DMS114 treated with DMSO at 0.1 percent for 48 hours (cell line): ENCODE data around the gene AQP3.
"Not testable (repeated sequence)": the region's sequence is repeated elsewhere in the genome, so short reads cannot be mapped to it uniquely, and the experiment has no call there.

Experiments used
- DNase-seq: peaks from one replicate; lab custom pipeline; 2025; ENCODE audit not compliant: unreplicated experiment; lab: John Stamatoyannopoulos, UW

Gene AQP3

DNA sequence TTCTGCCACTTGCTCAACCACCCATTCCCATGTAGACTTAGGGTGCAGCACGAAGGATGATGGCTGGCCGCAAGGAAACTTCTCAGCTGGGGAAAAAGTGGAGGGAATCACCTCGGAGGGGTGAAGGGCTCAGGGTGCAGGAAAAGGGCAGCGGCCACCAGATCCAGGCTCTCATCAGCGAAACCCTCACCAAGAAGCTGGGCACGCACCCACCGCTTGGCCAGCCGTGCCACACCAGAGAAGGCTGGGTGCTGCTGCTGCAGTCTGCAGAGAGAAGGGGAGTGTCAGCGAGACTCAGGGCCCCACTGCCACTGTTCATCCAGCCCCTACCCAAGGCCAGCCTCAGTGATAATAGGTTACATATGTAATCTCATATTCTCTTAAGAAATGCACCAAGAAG is 17.7 kb upstream of the AQP3 start:
- DNase-seq, result no peak

DNA sequence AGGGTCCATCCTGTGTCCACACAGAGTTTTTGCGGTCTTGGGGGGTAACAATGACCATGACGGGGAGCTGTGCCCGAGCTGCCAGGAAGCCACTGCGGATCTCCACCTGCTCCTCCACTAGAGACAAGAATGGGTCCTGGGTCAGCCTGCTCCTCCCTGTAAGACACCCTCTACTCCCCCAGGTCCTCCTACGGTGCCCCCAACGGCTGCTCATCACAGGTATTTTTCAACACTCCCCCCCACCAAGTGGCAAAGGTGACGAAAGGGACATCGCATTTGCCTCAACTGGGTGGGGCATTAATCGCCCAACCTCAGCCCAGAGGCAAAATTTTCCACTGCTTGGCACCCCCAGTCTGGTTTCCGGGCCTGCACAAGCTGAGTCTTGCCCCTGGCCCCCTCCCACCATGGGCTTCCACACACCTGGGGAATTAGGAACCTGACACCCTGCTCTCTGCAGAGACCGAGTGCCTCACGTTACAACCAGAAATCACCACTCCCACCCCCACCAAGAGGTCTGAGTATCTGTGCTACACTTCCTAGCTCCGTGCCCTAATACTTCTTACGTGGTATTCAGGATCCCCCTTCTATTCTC is 16.7 kb upstream of the AQP3 start:
- DNase-seq, result no peak

DNA sequence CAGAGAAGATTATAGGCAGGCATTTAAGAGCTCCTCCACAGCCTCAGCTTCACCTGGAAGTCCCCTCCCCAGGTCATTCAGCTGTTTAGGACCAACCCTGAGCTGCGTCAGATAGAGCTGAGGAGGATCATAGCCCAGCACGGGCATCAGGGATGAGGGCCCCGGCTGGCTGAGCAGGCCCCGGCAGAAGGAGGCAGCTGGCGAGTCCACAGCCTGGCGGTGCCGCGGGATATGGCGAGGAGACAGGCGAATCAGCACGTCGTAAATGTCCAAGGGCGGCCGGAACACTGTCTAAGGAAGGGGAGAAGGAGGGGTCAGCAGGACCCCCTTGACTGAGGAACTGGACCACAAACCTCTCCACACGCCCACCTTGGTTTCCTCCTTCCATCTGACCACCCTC is 15.8 kb upstream of the AQP3 start:
- DNase-seq, result no peak

DNA sequence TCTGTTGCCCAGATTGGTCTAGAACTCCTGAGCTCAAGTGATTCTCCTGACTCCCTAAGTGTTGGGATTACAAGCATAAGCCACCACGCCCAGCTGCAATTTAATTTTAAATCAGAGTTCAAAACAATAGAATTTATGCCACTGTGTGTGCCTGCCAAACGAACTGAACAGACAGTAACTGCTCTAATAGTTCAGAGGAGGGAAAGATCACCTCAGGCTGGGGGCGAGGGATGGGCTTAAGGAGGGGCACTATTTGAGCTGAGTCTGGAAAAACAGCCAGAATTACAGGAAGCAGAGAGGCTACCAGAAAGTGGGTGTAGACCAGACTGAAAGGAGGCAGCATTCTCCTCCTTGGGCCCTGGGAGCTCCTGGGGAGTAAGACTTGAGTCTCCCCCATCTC is 14.1 kb upstream of the AQP3 start:
- DNase-seq, result no peak

DNA sequence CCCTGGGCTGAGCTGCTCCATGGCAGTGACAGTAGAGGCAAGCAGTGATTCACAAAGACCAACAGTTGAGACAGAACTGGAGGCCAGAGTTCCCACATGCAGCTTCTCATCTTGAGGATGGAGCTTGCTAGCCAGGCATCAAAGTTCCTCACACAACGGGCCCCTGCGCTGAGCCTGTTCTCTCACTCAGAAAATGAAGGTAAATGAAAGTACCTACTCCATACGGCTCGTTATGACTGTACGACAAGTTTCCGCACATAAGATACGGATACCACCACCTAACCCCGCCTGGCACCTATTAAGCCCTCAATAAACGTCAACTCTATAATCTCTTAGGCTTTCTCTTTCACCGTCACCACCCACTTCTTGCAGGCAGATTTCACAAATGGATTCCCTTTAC is 13.5 kb upstream of the AQP3 start:
- DNase-seq, result no peak

DNA sequence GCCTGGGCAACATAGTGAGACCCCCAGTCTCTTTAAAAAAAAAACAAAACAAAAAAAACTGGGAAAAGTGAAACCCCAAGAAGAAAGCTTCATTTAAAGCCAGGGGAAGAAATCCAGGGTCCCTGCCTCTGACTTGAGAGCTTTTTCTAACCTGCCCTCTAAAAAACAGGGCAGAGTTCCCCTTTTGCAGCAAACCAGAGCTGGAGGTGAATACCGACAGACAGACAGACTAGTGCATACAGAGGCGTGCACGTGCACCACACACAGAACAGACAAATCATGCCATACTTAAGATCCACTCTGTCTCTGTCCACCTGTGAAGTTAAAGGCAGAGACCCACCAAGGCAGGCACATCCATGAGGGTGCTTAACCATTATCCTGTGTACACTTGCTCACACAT is 11.7 kb upstream of the AQP3 start:
- DNase-seq, result no peak

DNA sequence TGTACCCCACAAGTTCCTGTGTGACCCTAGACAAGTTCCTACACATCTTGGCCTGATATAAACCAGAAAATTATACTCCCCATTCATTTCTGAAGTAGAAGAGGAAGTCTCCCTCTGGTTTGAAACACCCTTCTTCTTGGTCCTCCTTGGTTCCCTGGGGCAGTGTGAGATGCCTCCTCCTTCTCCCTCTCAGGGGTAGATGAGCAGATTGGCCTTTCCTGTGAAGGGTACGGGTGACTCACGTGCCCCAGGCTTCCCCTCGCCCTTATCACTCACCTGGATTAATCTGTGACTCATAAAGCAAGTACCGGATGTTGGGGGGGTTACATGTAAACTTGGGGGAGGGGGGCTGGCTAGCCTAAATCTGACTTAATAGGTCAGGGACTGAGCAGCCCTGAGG is 11.1 kb upstream of the AQP3 start:
- no peak for DNase-seq

DNA sequence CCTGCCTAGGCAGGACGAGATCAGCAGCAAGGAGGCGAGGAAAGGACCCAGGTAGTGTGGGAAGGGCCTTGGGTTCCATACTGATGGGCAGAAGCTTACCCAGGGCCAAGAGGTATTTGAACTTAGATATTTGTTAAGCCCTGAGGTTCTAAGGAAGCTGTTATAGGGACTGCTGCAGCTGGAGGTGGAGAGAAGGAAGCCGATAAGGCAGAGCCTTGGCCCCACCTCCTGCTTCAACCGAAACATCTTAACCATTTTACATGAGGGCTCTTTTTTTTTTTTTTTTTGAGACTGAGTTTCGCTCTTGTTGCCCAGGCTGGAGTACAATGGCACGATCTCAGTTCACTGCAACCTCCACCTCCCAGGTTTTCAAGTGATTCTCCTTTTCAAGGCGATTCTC is 8.6 kb upstream of the AQP3 start:
- DNase-seq, result no peak

DNA sequence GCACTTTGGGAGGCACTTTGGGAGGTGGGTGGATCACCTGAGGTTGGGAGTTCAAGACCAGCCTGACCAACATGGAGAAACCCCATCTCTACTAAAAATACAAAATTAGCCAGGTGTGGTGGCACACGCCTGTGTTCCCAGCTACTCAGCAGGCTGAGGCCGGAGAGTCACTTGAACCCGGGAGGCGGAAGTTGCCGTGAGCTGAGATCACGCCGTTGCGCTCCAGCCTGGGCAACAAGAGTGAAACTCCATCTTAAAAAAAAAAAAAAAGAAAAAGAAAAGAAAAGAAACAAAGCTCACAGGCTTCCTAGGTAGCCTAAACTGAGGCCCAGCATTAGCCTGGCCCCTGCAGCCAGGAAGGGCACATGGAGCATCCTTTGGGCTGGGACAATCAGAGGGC is 8.1 kb upstream of the AQP3 start:
- not testable (repeated sequence) for DNase-seq

DNA sequence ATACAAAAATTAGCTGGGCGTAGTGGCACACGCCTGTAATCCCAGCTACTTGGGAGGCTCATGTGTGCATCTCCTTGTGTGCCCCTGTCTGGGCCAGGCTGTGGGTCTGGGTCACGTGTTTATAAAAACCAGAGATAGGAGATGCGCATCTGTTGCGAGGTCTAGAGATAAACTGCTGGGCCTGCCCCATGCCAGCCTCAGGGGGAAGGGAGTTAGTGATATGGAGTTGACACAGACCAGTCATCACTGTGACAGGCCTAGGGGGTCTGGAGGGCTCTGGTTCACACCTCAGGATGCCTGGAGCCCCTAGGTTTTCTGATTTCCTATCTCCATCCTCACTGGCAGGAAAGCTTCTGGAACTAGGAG is 7.3 kb upstream of the AQP3 start:
- DNase-seq, result not testable (repeated sequence)

DNA sequence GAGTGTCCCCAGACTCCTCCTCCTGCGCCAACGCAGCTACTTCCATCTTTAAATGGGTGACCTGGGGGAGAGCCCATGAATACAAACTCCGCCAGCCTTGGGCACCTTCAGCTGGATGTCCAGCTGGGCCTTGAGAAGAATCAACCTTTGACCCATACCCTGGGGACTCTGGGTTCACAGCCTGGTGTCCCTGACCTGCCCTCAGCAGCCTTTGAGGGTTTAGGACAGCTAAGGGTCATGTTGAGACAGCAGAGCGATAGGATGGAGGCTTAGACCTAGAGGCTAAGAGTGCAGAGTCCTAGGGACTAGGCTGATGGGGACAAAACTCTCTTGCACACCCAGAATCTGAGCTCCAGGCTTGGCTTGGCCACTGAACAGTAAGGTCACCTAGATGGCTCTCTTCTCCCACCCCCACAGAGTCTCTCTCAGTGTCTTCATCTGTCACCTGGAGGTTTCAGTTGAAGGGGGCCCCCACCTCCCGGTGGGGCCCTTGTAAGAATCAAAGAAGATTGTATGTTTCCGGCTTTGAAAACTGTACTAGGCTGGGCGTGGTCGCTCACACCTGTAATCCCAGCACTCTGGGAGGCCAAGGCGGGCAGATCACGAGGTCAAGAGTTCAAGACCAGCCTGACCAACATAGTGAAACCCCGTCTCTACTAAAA is 6.7 kb upstream of the AQP3 start:
- DNase-seq, result no peak

DNA sequence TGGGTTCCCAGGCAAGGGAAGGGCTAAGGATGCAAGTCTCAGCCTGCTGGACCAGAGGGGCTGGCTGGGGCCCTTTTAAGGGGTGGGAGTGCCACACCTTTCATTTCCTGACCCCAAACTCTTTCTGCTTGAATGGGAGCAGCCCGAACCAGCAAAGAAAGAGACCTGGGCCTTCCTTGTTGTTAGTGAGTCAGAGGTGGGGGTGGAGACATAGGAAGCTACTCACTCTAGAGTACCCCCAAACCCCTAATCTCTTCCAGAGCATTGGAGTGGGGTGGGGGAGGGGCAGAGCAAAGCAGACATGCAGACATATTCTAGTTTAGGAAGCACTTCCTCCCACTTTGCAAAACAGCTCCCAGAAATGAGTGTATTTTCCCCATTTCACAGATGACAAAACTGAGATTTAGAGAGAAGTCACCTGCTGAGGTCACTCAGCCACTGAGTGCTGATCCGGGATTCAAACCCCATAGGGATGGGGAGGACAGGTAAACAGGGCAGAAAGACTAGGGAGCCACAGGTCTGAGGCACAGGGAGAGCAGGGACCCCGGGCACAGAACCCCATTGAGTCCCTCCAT is 6.0 kb upstream of the AQP3 start:
- DNase-seq, result no peak

DNA sequence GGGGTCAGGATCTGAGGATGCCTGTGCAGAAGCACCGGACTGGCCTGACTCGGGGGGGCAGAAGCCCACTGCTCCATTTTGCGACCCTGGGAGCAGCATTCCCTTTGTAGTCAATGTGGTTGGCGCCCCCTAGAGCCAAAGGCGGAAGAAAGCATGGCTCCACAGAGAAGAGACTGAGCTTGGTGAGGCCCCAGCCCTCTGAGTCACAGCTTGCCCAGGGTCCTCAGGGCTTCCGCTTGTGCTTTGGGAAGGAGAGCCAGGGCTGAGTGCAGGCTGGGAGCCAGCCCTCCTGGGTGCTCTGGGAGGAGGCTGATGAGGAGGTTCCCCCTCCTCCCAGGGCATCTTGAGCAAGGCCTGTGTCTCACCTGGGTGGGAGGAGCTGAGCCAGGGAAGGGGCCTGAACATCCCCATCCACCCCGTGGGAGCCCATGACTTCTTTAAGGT is 5.5 kb upstream of the AQP3 start:
- no peak for DNase-seq

DNA sequence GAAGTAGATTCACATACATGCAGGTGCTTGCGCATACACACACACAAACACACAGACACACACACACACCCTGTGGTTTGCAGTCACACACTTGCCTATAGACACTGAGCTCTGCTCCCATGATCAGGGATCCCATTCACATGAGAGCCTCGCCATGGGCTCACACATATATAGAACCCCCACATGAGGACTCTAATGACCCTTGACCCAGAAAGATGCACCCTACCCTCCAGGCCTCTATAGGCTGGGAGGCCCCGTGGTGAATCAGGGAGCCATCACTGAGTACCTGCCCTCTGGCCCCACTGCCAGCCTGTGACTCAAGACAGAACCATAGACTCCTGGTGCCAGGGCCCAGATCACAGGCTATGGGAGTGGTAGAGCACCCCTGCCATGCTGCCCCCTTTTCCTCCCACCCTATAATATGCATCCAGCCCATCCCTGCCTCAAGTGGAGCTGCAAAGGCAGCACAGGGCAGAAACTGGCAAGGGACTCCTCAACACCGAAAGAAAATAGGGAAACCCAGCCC is 3.3 kb upstream of the AQP3 start:
- DNase-seq, result no peak

DNA sequence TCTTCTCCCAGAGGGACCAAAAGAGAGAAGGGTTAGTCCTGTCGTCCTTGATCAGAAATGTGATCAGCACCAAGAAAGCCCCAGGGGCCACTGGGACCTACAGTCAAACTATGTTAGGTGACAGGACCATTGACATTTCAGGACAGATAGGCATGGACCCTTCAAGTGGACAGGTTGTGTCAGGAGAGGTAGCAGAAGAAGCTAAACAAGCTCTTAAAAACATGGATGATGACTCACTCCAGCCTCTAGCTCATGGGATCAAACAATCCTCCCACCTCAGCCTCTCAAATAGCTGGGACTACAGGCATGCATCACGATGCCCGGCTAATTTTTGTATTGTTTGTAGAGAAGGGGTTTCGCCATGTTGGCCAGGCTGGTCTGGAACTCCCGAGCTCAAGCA is 2.3 kb upstream of the AQP3 start:
- DNase-seq, result no peak

DNA sequence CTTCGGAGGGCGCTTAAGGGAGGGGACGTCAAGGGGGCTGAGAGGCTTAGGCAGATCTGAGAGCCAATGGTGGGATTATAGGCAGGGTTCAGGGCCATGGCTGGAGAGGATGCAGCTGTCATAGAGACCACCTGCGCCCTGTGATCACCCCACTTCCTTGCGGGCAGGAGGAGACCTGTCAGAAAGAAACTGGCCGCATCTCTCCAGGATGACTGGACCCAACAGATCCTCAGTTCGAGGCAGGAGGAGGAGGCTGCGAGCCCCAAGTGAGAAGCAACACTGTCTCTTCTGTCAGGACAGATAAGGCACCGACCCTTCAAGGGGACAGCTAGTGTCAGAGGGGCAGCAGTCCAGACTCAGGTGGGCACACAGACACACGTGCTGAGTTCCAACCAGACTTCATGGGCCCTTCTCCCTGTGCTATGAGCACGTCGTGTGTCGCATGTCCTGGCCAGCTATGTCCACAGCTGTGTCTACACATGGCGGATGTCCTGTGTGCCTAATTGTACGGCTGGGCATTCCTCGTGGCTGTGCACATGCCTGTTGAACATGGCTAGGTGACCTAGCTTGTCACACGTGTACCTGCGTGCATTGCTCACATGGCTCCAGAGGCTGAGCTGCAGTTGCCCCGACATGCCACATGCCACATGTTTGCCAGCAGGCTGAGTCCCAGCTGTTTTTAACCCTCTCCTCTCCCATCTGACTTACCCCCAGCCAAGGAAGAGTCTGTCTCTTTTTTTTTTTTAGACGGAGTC is 583 bp upstream of the AQP3 start:
- no peak for DNase-seq

DNA sequence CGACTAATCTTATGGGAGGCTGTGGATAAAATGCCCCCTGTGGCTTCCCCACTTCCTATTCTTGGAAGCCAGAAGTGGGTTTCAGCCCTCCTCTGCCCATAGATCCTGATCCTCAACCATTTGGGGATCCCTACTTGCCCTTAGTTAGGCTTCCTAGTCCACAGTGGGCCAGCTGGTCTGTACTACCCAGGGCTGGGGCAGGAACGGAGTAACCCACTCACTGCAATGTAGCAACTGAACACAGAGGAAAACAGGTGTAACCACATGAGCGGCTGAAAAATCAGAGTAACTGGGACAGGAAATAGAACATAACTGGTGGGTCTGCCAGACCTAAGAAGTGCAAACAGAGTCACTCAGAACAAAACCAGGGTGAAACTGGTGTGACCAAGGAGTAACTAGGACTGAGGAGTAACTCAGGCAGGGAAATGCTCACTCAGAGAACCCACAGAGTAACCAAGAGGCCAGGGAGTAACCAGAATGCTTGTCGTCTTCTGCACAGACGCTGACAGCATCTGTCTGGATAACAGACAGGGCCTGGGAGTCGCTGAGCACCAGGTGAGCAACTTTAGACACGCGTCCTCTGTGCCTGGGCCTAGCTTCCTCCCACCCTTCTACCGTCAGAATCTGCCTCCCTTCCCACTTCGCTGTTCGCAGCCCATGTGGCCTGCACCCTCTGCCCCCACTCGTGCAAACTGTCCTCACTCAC is 1.0 kb downstream of the AQP3 start:
- DNase-seq, result no peak

DNA sequence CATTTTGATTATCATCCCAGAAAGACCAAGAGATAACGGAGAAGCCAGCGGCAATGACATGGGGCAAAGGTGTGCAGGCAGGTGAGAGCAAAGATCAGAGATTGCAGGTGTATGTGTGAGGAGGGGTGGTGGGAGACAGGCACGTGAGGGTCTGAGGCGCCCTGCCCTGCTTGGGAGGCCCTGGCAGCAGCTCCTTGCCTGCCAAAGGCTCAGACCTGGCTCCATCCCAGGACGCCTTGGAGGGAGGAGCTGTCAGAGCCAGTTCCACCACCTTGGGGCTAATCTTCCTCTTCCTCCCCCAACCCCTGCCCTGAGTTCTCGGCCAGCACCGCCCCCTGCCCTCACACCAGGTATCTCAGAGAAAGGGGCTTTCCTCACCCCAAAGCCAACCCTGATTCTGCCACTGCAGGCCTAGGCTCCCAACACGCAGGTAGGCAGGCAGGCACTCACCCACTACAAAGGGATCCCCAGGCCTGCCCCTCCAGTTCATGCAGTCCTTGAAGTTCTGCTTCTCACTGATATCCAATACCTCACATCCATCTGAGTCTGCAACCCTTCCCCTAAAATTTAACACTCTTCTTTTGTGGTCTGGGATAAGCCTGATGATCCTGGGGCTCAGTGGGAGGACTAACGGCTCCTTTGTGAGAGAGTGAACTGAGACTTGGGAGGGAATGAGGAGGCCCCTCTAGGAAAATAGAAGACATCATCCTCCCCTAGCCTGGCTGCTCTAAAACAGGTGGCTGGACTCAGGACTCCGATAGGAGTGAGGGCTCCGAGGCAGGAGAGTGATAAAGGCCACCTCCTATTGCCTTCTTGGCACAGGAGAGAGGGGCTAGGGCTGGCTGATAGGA is 1.8 kb downstream of the AQP3 start:
- DNase-seq, result no peak

DNA sequence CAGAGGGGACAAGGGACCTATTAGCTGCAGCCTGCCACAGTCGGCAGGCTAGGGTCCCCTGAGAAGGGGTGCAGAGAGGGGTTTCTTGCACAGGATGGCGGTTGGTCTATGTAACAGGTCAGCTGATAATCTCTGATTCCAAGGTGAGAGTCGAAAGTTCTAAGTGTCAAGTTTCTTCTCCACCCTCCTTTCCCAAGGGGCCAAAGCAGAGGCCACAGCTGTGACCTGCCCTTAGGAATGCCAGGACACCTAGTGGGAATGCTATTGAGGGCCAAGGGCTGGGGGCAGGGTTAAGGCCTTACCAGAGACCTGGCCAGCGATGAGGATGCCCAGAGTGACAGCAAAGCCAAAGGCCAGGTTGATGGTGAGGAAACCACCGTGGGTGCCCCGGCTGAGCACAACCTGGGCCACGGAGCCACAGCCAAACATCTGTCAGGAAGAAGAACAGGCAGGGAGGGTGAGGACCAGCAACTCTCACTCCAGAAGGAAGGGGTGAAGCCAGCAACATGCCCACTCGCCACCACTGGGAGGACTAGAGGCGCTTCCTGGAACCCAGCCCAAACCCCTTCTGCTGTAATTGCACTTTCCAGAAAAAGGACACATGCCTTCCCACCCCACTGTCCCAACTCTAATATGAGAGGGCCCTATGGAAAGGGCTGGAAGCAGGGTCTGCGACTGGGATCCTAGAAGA is 3.8 kb downstream of the AQP3 start:
- no peak for DNase-seq

DNA sequence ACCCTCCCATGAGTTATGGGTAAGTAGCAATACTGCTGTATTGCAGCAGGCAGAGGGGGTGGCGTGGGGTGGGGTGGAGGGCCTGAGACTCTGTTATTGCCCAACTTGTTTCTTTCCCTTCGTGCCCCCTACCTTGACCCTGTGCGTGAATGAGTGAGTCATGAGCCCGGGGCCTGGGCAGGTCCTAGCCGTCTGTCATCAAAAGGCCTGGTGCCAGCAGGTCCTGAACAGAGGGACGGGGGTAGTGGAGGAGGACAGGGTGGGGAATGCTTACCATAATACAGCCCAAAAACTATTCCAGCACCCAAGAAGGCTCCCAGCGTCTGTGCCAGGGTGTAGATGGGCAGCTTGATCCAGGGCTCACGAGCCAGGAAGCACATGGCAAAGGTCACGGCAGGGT is 4.3 kb downstream of the AQP3 start:
- no peak for DNase-seq
